OCI-LY7 (cell line): ENCODE measurements around the gene MDK. TPM values are rescaled to one million over a fixed set of nuclear protein-coding genes. Genes with fewer than 3 reads are reported as not detected.

Experiments
- BruUV-seq: library from RNA; stranded (reverse); fragments of 400-500 nt; replicated peaks from 2 replicates; lab custom pipeline; 2021; lab: Mats Ljungman, UMichigan
- CTCF ChIA-PET: fragments of 300-600 bp; sonication (Branson Sonifier 250); formaldehyde crosslinking; loops from one replicate; lab custom pipeline; 2022; ENCODE audit warnings: antibody characterized with exemption; ENCODE audit not compliant: unreplicated experiment; lab: Charles Lee
- POLR2A ChIA-PET: fragments of 300-600 bp; sonication (Branson Sonifier 250); formaldehyde crosslinking; loops from one replicate; lab custom pipeline; 2022; ENCODE audit warnings: antibody characterized with exemption; lab: Charles Lee
- DNase-seq: peaks from one replicate; pipeline ENCODE4 v3.0.0-alpha.2; 2015; ENCODE audit warnings: low spot score
- H2AFZ ChIP-seq: fragments of 200-600 bp; sonication (generic), shearing (Covaris generic); 2 replicates; pipeline ENCODE4 v1.6.1; 2014; ENCODE audit warnings: mild to moderate bottlenecking, antibody characterized with exemption, low read length, moderate library complexity
- H3K27ac ChIP-seq: fragments of 200-600 bp; sonication (generic); 2 replicates; pipeline ENCODE4 v1.5.1; 2014; ENCODE audit warnings: mixed run types, low read depth, mild to moderate bottlenecking, moderate library complexity, low read length, inconsistent platforms; ENCODE audit not compliant: poor library complexity, severe bottlenecking
- H3K36me3 ChIP-seq: fragments of 200-600 bp; sonication (generic); 2 replicates; pipeline ENCODE4 v1.6.1; 2014; ENCODE audit warnings: mild to moderate bottlenecking, antibody characterized with exemption, low read length, moderate library complexity, mixed read lengths; ENCODE audit not compliant: insufficient read depth
- H3K4me1 ChIP-seq: fragments of 200-600 bp; sonication (generic); 2 replicates; pipeline ENCODE4 v1.5.1; 2014; ENCODE audit warnings: mild to moderate bottlenecking, low read length; ENCODE audit not compliant: insufficient read depth, poor library complexity, severe bottlenecking
- H3K4me2 ChIP-seq: fragments of 200-600 bp; sonication (generic); 2 replicates; pipeline ENCODE4 v1.6.1; 2014; ENCODE audit warnings: mild to moderate bottlenecking, low read length
- H3K4me3 ChIP-seq: fragments of 200-600 bp; sonication (generic); 2 replicates; pipeline ENCODE4 v1.5.1; 2014; ENCODE audit warnings: mild to moderate bottlenecking, low read depth, low read length; ENCODE audit not compliant: poor library complexity, severe bottlenecking
- H3K79me2 ChIP-seq: fragments of 200-600 bp; sonication (generic); 2 replicates; pipeline ENCODE4 v1.6.1; 2016; ENCODE audit warnings: low read depth, mild to moderate bottlenecking, low read length, moderate library complexity, mixed read lengths; ENCODE audit not compliant: insufficient read depth
- H3K9me2 ChIP-seq: fragments of 200-600 bp; sonication (generic); 2 replicates; pipeline ENCODE4 v1.6.1; 2016; ENCODE audit warnings: mild to moderate bottlenecking, low read length, mixed read lengths; ENCODE audit not compliant: insufficient read depth
- H3K9me3 ChIP-seq: fragments of 200-600 bp; sonication (generic); 2 replicates; pipeline ENCODE4 v1.6.1; 2014; ENCODE audit warnings: mild to moderate bottlenecking, mixed run types, low read length, mixed read lengths
- H4K20me1 ChIP-seq: fragments of 200-600 bp; sonication (generic); 2 replicates; pipeline ENCODE4 v1.6.1; 2014; ENCODE audit warnings: mild to moderate bottlenecking, antibody characterized with exemption, low read length, moderate library complexity, mixed read lengths; ENCODE audit not compliant: insufficient read depth
- EZH2phosphoT487 ChIP-seq: fragments of 200-600 bp; sonication (generic); IDR thresholded peaks from 2 replicates; pipeline ENCODE4 v1.6.1; 2018; ENCODE audit warnings: low read depth, borderline replicate concordance, mild to moderate bottlenecking, mixed run types, antibody characterized with exemption, low read length, moderate library complexity, mixed read lengths
- intact Hi-C: fragments of 100-400 bp; cut with micrococcal nuclease; formaldehyde crosslinking; loops from one replicate; pipeline ENCODE4 v1.10.0; 2022; ENCODE audit not compliant: unreplicated experiment
- total RNA-seq, 2 experiments: library from RNA; depleted of rRNA in 1 of 2; stranded (reverse); fragments of >200 nt in 1 of 2; shearing (Covaris generic) in 1 of 2; gene quantifications; 2 replicates each; pipeline ENCODE4 v1.2.3, GENCODE V29; 2014 to 2022
- TF ChIP-seq, protein P1 (sequence below): fragments of 200-600 bp; sonication (generic); conservative IDR thresholded peaks from 2 replicates; pipeline ENCODE4 v1.5.1; 2014; ENCODE audit warnings: mild to moderate bottlenecking, antibody characterized with exemption, low read length, moderate library complexity, mixed read lengths

MDK gene
- total RNA-seq, 2 experiments from 2014 or later: 5.1 to 6.2 TPM

GRCh38 chr11:46356924-46357482 is 24.5 kb upstream of the MDK start:
- no peaks in the 10 kb centered on the region for H4K20me1 ChIP-seq
- ChIA-PET POLR2A (no interaction called here), CTCF (no interaction called here)
- intact Hi-C loops: no loop called here
- no peaks in the 10 kb centered on the region for H3K9me3 ChIP-seq
- BruUV-seq: no TSS peak
- peaks cover 8% of the 10 kb centered on the region; the same call in 1 of the 2 replicates for H3K36me3 ChIP-seq
- no peak for TF ChIP-seq EZH2phosphoT487
- TF ChIP-seq, protein P1, sequence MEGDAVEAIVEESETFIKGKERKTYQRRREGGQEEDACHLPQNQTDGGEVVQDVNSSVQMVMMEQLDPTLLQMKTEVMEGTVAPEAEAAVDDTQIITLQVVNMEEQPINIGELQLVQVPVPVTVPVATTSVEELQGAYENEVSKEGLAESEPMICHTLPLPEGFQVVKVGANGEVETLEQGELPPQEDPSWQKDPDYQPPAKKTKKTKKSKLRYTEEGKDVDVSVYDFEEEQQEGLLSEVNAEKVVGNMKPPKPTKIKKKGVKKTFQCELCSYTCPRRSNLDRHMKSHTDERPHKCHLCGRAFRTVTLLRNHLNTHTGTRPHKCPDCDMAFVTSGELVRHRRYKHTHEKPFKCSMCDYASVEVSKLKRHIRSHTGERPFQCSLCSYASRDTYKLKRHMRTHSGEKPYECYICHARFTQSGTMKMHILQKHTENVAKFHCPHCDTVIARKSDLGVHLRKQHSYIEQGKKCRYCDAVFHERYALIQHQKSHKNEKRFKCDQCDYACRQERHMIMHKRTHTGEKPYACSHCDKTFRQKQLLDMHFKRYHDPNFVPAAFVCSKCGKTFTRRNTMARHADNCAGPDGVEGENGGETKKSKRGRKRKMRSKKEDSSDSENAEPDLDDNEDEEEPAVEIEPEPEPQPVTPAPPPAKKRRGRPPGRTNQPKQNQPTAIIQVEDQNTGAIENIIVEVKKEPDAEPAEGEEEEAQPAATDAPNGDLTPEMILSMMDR: no peak
- H3K4me1 ChIP-seq: peaks cover 35% of the 10 kb centered on the region
- no peak overlapping the region for H3K4me3 ChIP-seq
- no peak overlapping the region for H3K27ac ChIP-seq
- peaks cover 27% of the 10 kb centered on the region; the same call in 1 of the 2 replicates for H3K79me2 ChIP-seq
- DNase-seq: no peak
- H3K4me2 ChIP-seq: no peak overlapping the region
- no peaks in the 10 kb centered on the region for H3K9me2 ChIP-seq
- no peak overlapping the region for H2AFZ ChIP-seq

GRCh38 chr11:46357483-46357936 is 24.0 kb upstream of the MDK start:
- no peak for DNase-seq
- Histone ChIP-seq H3K79me2 (peaks cover 32% of the 10 kb centered on the region), H3K27ac (no peak overlapping the region), H3K4me3 (no peak overlapping the region), H2AFZ (no peak overlapping the region), H3K4me1 (peaks cover 35% of the 10 kb centered on the region), H3K9me3 (no peaks in the 10 kb centered on the region), H4K20me1 (no peaks in the 10 kb centered on the region), H3K4me2 (no peak overlapping the region), H3K9me2 (no peaks in the 10 kb centered on the region), H3K36me3 (peaks cover 10% of the 10 kb centered on the region; the same call in 1 of the 2 replicates)
- CTCF ChIA-PET: no interaction called here
- TF ChIP-seq, protein P1: no peak
- no peak for TF ChIP-seq EZH2phosphoT487
- POLR2A ChIA-PET: interaction anchor here (1.5 kb wide), 1 partner anchor 8 kb away, joined by 9 read pairs; no protein-coding TSS in a partner anchor
- no TSS peak for BruUV-seq
- intact Hi-C loops: no loop called here

- Histone ChIP-seq H4K20me1 (no peaks in the 10 kb centered on the region), H3K36me3 (peaks cover 19% of the 10 kb centered on the region; the same call in 1 of the 2 replicates), H3K9me2 (no peaks in the 10 kb centered on the region), H3K27ac (peak overlapping the region; percentile 82), H3K4me2 (no peak overlapping the region), H3K4me3 (no peak overlapping the region), H2AFZ (no peak overlapping the region), H3K79me2 (peaks cover 36% of the 10 kb centered on the region), H3K9me3 (no peaks in the 10 kb centered on the region), H3K4me1 (peaks cover 42% of the 10 kb centered on the region)
- CTCF ChIA-PET: interaction anchor here (0.6 kb wide), 1 partner anchor 159 kb away, joined by 4 read pairs; no protein-coding TSS in a partner anchor
- DNase-seq: no peak
- TF ChIP-seq, protein P1: no peak
- intact Hi-C loops: no loop called here
- POLR2A ChIA-PET: interaction anchor here (0.7 to 3.5 kb wide), 7 partner anchors 9 to 440 kb away, joined by 3 to 38 read pairs (median 4); partner anchors contain the start of gene DGKZ
- BruUV-seq: no TSS peak
Observed at GRCh38 chr11:46359953-46360352, 21.5 kb upstream of the MDK start.
